ENCODE measurements around the gene ST3GAL6. TPM values are rescaled to one million over a fixed set of nuclear protein-coding genes. Genes with fewer than 3 reads are reported as not detected.

ST3GAL6 gene
- total RNA-seq, 3 donors from 2014 or later (not counting 1 experiment from before 2014, with no cell fraction given) = 0.38 to 3.7 (median 1.4) TPM

GRCh38 chr3:98731720-98732285 is 31.3 kb upstream of the ST3GAL6 start:
- WGBS (ENCODE audit: insufficient coverage) = 4% methylated on average over 12 of the region's 12 CpGs
- no peaks in the 10 kb centered on the region for H3K36me3 ChIP-seq (ENCODE audit: control insufficient read depth, insufficient read depth, low read length)
- peaks cover 14% of the 10 kb centered on the region for H3K4me1 ChIP-seq (ENCODE audit: control insufficient read depth, insufficient read depth, low read length)
- DNase-seq (peak in 1 of 2 donors; percentile 11), ATAC-seq (no peak)
- no peaks in the 10 kb centered on the region for H3K36me3 Mint-ChIP-seq
- peaks cover 0 to 2% of the 10 kb centered on the region in 2 donors for H3K9me3 Mint-ChIP-seq
- H3K27ac Mint-ChIP-seq = no peak overlapping the region
- peaks cover 30 to 49% of the 10 kb centered on the region in 2 donors for H3K27me3 Mint-ChIP-seq (ENCODE audit: low read depth in 2 of 2)
- H3K4me3 Mint-ChIP-seq = peak overlapping the region; percentile 37
- peak overlapping the region; percentile 28 for H3K4me3 ChIP-seq (ENCODE audit: low read length)
- intact Hi-C loops (cut with micrococcal nuclease) = no loop called here
- no peak overlapping the region for H3K27ac ChIP-seq (ENCODE audit: low read length)
- H3K27me3 ChIP-seq (ENCODE audit: control insufficient read depth, insufficient read depth, low read length) = peaks cover 17% of the 10 kb centered on the region
- H3K4me1 Mint-ChIP-seq = no peaks in the 10 kb centered on the region
- no peaks in the 10 kb centered on the region for H3K9me3 ChIP-seq (ENCODE audit: control insufficient read depth, insufficient read depth, low read length)
- no peak for TF ChIP-seq CTCF (IDR thresholded peaks at IDR 0.05)

- H3K36me3 ChIP-seq (ENCODE audit: control insufficient read depth, insufficient read depth, low read length) = no peaks in the 10 kb centered on the region
- peaks cover 17% of the 10 kb centered on the region for H3K27me3 ChIP-seq (ENCODE audit: control insufficient read depth, insufficient read depth, low read length)
- Mint-ChIP-seq H3K27ac (no peak overlapping the region), H3K27me3 (ENCODE audit: low read depth in 2 of 2) (peaks cover 32 to 42% of the 10 kb centered on the region in 2 donors), H3K4me1 (no peaks in the 10 kb centered on the region), H3K36me3 (no peaks in the 10 kb centered on the region), H3K9me3 (peaks cover 0 to 2% of the 10 kb centered on the region in 2 donors), H3K4me3 (peak overlapping the region; percentile 55)
- H3K9me3 ChIP-seq (ENCODE audit: control insufficient read depth, insufficient read depth, low read length) = no peaks in the 10 kb centered on the region
- intact Hi-C loops (cut with micrococcal nuclease) = no loop called here
- no peak overlapping the region for H3K27ac ChIP-seq (ENCODE audit: low read length)
- DNase-seq (no peak), ATAC-seq (peak in 1 of 3 donors; percentile 17)
- WGBS (ENCODE audit: insufficient coverage) = under 1% methylated on average over 77 of the region's 77 CpGs
- peak overlapping the region; percentile 28 for H3K4me3 ChIP-seq (ENCODE audit: low read length)
- H3K4me1 ChIP-seq (ENCODE audit: control insufficient read depth, insufficient read depth, low read length) = peaks cover 14% of the 10 kb centered on the region
- TF ChIP-seq CTCF (IDR thresholded peaks at IDR 0.05) = no peak
These were observed 30.7 kb upstream of the ST3GAL6 start for GRCh38 chr3:98732286-98733052.

GRCh38 chr3:98733053-98733811 is 29.9 kb upstream of the ST3GAL6 start:
- intact Hi-C loops (cut with micrococcal nuclease) = no loop called here
- ATAC-seq (peak in 1 of 3 donors; percentile 18), DNase-seq (peak in 1 of 2 donors; percentile 11)
- no peaks in the 10 kb centered on the region for H3K36me3 Mint-ChIP-seq
- H3K27ac Mint-ChIP-seq = no peak overlapping the region
- H3K36me3 ChIP-seq (ENCODE audit: control insufficient read depth, insufficient read depth, low read length) = no peaks in the 10 kb centered on the region
- peak overlapping the region; percentile 68 for H3K4me3 Mint-ChIP-seq
- no peak for TF ChIP-seq CTCF (IDR thresholded peaks at IDR 0.05)
- peaks cover 14% of the 10 kb centered on the region for H3K4me1 ChIP-seq (ENCODE audit: control insufficient read depth, insufficient read depth, low read length)
- peaks cover 32 to 42% of the 10 kb centered on the region in 2 donors for H3K27me3 Mint-ChIP-seq (ENCODE audit: low read depth in 2 of 2)
- H3K27me3 ChIP-seq (ENCODE audit: control insufficient read depth, insufficient read depth, low read length) = peaks cover 17% of the 10 kb centered on the region
- no peak overlapping the region for H3K27ac ChIP-seq (ENCODE audit: low read length)
- peaks cover 0 to 2% of the 10 kb centered on the region in 2 donors for H3K9me3 Mint-ChIP-seq
- H3K9me3 ChIP-seq (ENCODE audit: control insufficient read depth, insufficient read depth, low read length) = no peaks in the 10 kb centered on the region
- no peaks in the 10 kb centered on the region for H3K4me1 Mint-ChIP-seq
- peak overlapping the region; percentile 28 for H3K4me3 ChIP-seq (ENCODE audit: low read length)
- 2% methylated on average over 38 of the region's 44 CpGs for WGBS (ENCODE audit: insufficient coverage)
